Measurements from ENCODE around the gene RNASEH2B.

DNA sequence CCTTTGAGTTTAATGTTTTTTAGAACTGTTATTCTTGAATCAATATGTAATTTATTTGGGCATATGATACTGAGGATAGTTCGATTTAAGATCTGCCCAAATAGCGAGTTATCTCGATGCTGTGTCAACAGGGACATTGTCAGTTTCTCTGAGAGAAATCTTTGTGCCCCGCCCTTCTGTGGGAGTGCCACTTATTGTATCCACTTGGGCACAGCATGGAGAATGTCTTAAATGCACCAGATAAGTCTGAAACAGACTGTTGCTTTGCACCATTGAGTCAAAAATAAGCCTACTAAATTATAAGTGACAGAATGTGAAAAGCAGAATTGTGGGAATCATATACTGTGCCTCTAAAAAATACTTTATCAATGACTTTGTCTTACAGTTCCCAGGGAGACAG is 45.6 kb downstream of the RNASEH2B start:
- no peak for TF ChIP-seq YY1 (IDR thresholded peaks at IDR 0.05; ENCODE audit: insufficient read depth, insufficient read length)
- no peak for TF ChIP-seq ZNF274 (IDR thresholded peaks at IDR 0.05; ENCODE audit: low read depth, low read length)
